Naive thymus-derived CD4-positive, alpha-beta T cell (primary cell): ENCODE measurements around the gene KIF3B. TPM values are rescaled to one million over a fixed set of nuclear protein-coding genes. Genes with fewer than 3 reads are reported as not detected.

Source experiments
- ATAC-seq: fragments of 150-1000 bp; cut with Tn5 transposase; 2 replicates; pipeline ENCODE4 v1.10.0; 2021; ENCODE audit warnings: mild to moderate bottlenecking, moderate library complexity
- CTCF ChIA-PET: fragments of 350-600 bp; sonication (Branson Sonifier 250); formaldehyde crosslinking; loops from one replicate; lab custom pipeline; 2021; ENCODE audit warnings: antibody characterized with exemption; lab: Charles Lee
- POLR2A ChIA-PET: fragments of 350-600 bp; sonication (Branson Sonifier 250); formaldehyde crosslinking; loops from one replicate; lab custom pipeline; 2021; ENCODE audit warnings: antibody characterized with exemption, inconsistent platforms; lab: Charles Lee
- DNase-seq, 9 donors: peaks; one replicate each; pipeline versions ENCODE4 v3.0.0 to v3.0.0-alpha.2; 2020 to 2022; ENCODE audit warnings: mixed read lengths in 1 of 9
- H3K27ac ChIP-seq: one replicate; pipeline ENCODE4 v1.7.0; 2013; ENCODE audit warnings: mild to moderate bottlenecking, low read depth, low read length, moderate library complexity
- H3K27me3 ChIP-seq, 2 donors: one replicate each; pipeline ENCODE4 v1.7.0; 2013; ENCODE audit warnings: low read length in 2 of 2, mild to moderate bottlenecking in 2 of 2, moderate library complexity in 2 of 2; ENCODE audit not compliant: control insufficient read depth in 2 of 2, insufficient read depth in 2 of 2
- H3K36me3 ChIP-seq, 3 experiments: 1 replicate in 2 of 3; 2 replicates in 1 of 3; pipeline ENCODE4 v1.7.0; 2013; ENCODE audit warnings: low read length in 3 of 3, mild to moderate bottlenecking in 3 of 3, moderate library complexity in 1 of 3; ENCODE audit not compliant: insufficient read depth in 3 of 3, control insufficient read depth in 2 of 3
- H3K4me1 ChIP-seq, 2 donors: one replicate each; pipeline ENCODE4 v1.7.0; 2013; ENCODE audit warnings: low read length in 2 of 2, mild to moderate bottlenecking in 2 of 2, moderate library complexity in 1 of 2; ENCODE audit not compliant: control insufficient read depth in 2 of 2, insufficient read depth in 2 of 2
- H3K4me3 ChIP-seq: 2 replicates; pipeline ENCODE4 v1.7.0; 2013; ENCODE audit warnings: mild to moderate bottlenecking, low read length
- H3K9me3 ChIP-seq, 3 experiments: 1 replicate in 2 of 3; 2 replicates in 1 of 3; pipeline ENCODE4 v1.7.0; 2013; ENCODE audit warnings: low read length in 3 of 3; ENCODE audit not compliant: control insufficient read depth in 2 of 3
- H3K27ac Mint-ChIP-seq, 9 donors: one replicate each; pipeline ENCODE4 v1.8.0; 2020 to 2022; ENCODE audit warnings: mixed read lengths in 9 of 9, mild to moderate bottlenecking in 8 of 9, moderate library complexity in 5 of 9, inconsistent platforms in 2 of 9
- H3K27me3 Mint-ChIP-seq, 5 donors: one replicate each; pipeline ENCODE4 v1.8.0; 2021 to 2022; ENCODE audit warnings: mixed read lengths in 5 of 5, mild to moderate bottlenecking in 1 of 5
- H3K36me3 Mint-ChIP-seq, 5 donors: one replicate each; pipeline ENCODE4 v1.8.0; 2020 to 2022; ENCODE audit warnings: mixed read lengths in 5 of 5, mild to moderate bottlenecking in 3 of 5, inconsistent platforms in 1 of 5
- H3K4me1 Mint-ChIP-seq, 7 donors: one replicate each; pipeline ENCODE4 v1.8.0; 2020 to 2022; ENCODE audit warnings: mixed read lengths in 7 of 7, mild to moderate bottlenecking in 3 of 7, inconsistent platforms in 1 of 7
- H3K4me3 Mint-ChIP-seq, 10 donors: one replicate each; pipeline ENCODE4 v1.8.0; 2020 to 2022; ENCODE audit warnings: mild to moderate bottlenecking in 10 of 10, mixed read lengths in 10 of 10, moderate library complexity in 6 of 10, inconsistent platforms in 2 of 10
- H3K9me3 Mint-ChIP-seq, 11 donors: one replicate each; pipeline ENCODE4 v1.8.0; 2020 to 2022; ENCODE audit warnings: mixed read lengths in 11 of 11, mild to moderate bottlenecking in 4 of 11, inconsistent platforms in 1 of 11, moderate library complexity in 1 of 11
- intact Hi-C, 2 donors: fragments of 100-400 bp; cut with micrococcal nuclease; formaldehyde crosslinking; loops; one replicate each; pipeline ENCODE4 v1.15.1; 2023
- polyA plus RNA-seq, 2 donors: library from polyadenylated mRNA; unstranded; fragments of 300-500 nt; fragmentation: Illumina TruSeq; gene quantifications; one replicate each; pipeline ENCODE4 v1.2.3, GENCODE V29; 2021
- total RNA-seq, 6 experiments: library from RNA in 5 of 6; stranded (reverse) in 5 of 6; gene quantifications; 1 replicate in 5 of 6; 2 replicates in 1 of 6; pipeline ENCODE4 v1.2.3 and lab custom pipeline; 2021 to 2026

KIF3B gene
- total and polyA plus RNA-seq, 7 experiments from 2014 or later: 1.5 to 19.5 (median 11.0) TPM

DNA sequence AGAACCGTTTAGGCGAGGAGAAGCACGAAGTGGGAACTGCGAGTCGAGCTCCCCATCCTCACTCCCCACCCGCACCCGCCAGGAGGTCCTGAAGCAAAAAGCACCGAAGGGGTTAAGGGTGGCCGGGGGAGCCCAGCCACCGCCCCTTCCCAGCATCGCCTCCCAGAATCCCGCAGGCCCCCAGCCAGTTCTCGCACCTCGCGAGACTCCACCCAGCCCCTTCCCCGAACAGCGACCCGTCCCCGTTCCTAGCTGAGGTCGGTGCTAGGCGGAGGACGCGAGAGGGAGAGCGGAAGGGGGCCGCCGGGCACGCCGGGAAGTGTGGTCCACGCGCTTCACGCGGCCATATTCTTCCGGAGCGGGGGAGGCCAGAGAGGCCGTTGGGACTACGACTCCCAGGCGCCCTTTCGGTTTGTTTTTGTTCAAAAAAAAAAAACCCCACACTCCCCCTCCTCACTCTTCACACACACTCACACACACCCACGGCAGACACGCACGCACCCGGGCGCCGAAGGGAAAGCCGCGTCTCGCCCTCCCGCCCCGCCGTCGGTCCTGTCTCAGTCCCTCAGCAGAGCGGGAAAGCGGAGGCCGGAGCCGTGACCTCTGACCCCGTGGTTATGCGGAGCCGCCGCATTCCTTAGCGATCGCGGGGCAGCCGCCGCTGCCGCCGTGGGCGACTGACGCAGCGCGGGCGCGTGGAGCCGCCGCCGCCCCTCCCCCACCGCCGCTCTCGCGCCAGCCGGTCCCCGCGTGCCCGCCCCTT is 80.6 kb downstream of the KIF3B start, which contains the start of gene ASXL1:
Gene ASXL1 (plus strand): TSS at position 463 of the 763 bp plus-strand sequence. CDS start 445 bp downstream, outside the sequence.
- H3K27ac ChIP-seq: peak within 1 kb of the TSS; percentile 98
- H3K4me1 ChIP-seq: peaks cover 10 to 27% of the 10 kb centered on the region in 2 donors
- Mint-ChIP-seq H3K36me3 (peaks cover 0 to 8% (median 0%) of the 10 kb centered on the region in 5 donors), H3K4me1 (peaks cover 38 to 65% (median 45%) of the 10 kb centered on the region in 7 donors), H3K27ac (peak within 1 kb of the TSS; percentile 97 to 100 (median 99)), H3K9me3 (no peaks in the 10 kb centered on the region), H3K27me3 (no peaks in the 10 kb centered on the region), H3K4me3 (peak within 1 kb of the TSS; percentile 87 to 99 (median 96))
- ATAC-seq (peak; percentile 94), DNase-seq (peak; percentile 81 to 96 (median 95))
- ChIA-PET CTCF (interaction anchor here (0.6 kb wide), 1 partner anchor 14 kb away, joined by 3 read pairs; no protein-coding TSS in a partner anchor), POLR2A (interaction anchor here (0.7 to 2.9 kb wide), 12 partner anchors 10 to 182 kb away, joined by 3 to 17 read pairs (median 5); no protein-coding TSS in a partner anchor)
- intact Hi-C loops: loop anchor here (1.0 to 5.0 kb wide), 21 partner anchors 21 to 1944 kb away; partner anchors contain the start of genes EIF2S2 (in 2 of the 2), KIF3B (in 2 of the 2), PLAGL2 (in 2 of the 2) and POFUT1 (in 2 of the 2)
- no peaks in the 10 kb centered on the region for H3K9me3 ChIP-seq
- peak within 1 kb of the TSS; percentile 95 for H3K4me3 ChIP-seq
- H3K27me3 ChIP-seq: no peaks in the 10 kb centered on the region
- no peaks in the 10 kb centered on the region for H3K36me3 ChIP-seq

DNA sequence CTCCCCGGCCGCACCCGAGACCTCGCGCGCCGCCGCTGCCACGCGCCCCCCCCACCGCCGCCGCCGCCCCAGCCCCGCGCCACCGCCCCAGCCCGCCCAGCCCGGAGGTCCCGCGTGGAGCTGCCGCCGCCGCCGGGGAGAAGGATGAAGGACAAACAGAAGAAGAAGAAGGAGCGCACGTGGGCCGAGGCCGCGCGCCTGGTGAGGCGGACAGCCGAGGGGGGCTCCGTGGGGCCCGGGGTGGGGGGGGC is 81.1 kb downstream of the KIF3B start:
- H3K27ac Mint-ChIP-seq: peak overlapping the region in 3 of 9 donors; percentile 98 to 99 (median 98)
- DNase-seq (no peak), ATAC-seq (no peak)
- no peaks in the 10 kb centered on the region for H3K9me3 ChIP-seq
- peaks cover 0 to 8% (median 0%) of the 10 kb centered on the region in 5 donors for H3K36me3 Mint-ChIP-seq
- peaks cover 43 to 70% (median 50%) of the 10 kb centered on the region in 7 donors for H3K4me1 Mint-ChIP-seq
- no peaks in the 10 kb centered on the region for H3K27me3 Mint-ChIP-seq
- peak overlapping the region; percentile 98 for H3K27ac ChIP-seq
- intact Hi-C loops: loop anchor here (1.0 to 5.0 kb wide), 21 partner anchors 21 to 1944 kb away; partner anchors contain the start of genes EIF2S2 (in 2 of the 2), KIF3B (in 2 of the 2), PLAGL2 (in 2 of the 2) and POFUT1 (in 2 of the 2)
- H3K36me3 ChIP-seq: no peaks in the 10 kb centered on the region
- CTCF ChIA-PET: no interaction called here
- peak overlapping the region; percentile 95 for H3K4me3 ChIP-seq
- POLR2A ChIA-PET: interaction anchor here (1.1 to 2.9 kb wide), 9 partner anchors 27 to 178 kb away, joined by 3 to 17 read pairs (median 7); no protein-coding TSS in a partner anchor
- H3K4me1 ChIP-seq: peaks cover 15 to 32% of the 10 kb centered on the region in 2 donors
- H3K4me3 Mint-ChIP-seq: peak overlapping the region in 2 of 10 donors; percentile 87 to 95
- H3K9me3 Mint-ChIP-seq: no peaks in the 10 kb centered on the region
- H3K27me3 ChIP-seq: no peaks in the 10 kb centered on the region

DNA sequence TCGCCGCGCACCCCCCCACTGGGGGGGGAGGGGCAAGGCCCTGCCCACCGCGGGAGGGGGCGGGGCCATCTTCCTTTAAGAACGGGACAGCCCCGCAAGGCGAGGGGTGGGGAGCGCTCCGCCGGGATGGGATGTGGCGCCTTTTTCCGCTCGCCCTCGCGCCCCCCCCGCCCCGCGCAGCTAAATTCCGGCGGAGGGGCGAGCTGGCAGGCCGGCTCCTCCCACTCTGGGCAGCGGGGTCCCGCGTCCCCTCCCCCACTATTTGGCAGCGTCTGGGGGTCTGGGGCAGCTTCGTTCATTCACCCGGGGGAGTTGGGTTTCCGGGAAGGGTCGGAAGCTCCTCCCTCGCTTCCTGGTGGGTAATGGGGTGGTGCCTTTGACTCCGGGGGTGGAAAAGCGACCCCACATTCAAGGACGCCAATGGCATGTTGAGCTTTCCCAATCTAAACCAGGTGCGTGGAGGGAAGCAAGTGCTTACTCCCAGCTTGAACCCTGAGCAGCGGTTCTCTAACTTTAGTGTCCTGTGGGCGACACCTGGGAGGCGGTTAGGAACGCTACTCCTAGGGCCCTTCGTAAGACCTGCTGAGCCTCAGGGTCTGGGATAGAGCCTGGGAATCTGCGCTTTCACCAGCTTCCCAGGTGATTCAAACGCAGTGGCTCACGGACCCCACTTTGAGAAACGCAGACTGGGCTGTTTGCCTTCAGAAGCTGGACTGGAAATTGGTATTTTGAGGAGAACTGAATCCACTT is 81.6 kb downstream of the KIF3B start:
- peak overlapping the region; percentile 86 to 97 (median 93) for H3K27ac Mint-ChIP-seq
- Histone ChIP-seq H3K9me3 (no peaks in the 10 kb centered on the region), H3K36me3 (no peaks in the 10 kb centered on the region), H3K27ac (peak overlapping the region; percentile 98), H3K4me3 (peak overlapping the region; percentile 95), H3K4me1 (peaks cover 15 to 36% of the 10 kb centered on the region in 2 donors), H3K27me3 (no peaks in the 10 kb centered on the region)
- H3K27me3 Mint-ChIP-seq: no peaks in the 10 kb centered on the region
- ChIA-PET POLR2A (interaction anchor here (0.6 to 2.9 kb wide), 19 partner anchors 15 to 178 kb away, joined by 3 to 17 read pairs (median 4); no protein-coding TSS in a partner anchor), CTCF (interaction anchor here (0.5 to 0.7 kb wide), 3 partner anchors 8 to 334 kb away, joined by 3 read pairs; no protein-coding TSS in a partner anchor)
- H3K4me3 Mint-ChIP-seq: peak overlapping the region; percentile 87 to 95 (median 94)
- intact Hi-C loops: loop anchor here (1.0 to 5.0 kb wide), 21 partner anchors 22 to 1943 kb away; partner anchors contain the start of genes EIF2S2 (in 2 of the 2), KIF3B (in 2 of the 2), PLAGL2 (in 2 of the 2) and POFUT1 (in 2 of the 2)
- H3K9me3 Mint-ChIP-seq: no peaks in the 10 kb centered on the region
- H3K36me3 Mint-ChIP-seq: peaks cover 0 to 8% (median 0%) of the 10 kb centered on the region in 5 donors
- peak; percentile 58 for ATAC-seq
- peaks cover 46 to 74% (median 55%) of the 10 kb centered on the region in 7 donors for H3K4me1 Mint-ChIP-seq
- DNase-seq: peak; percentile 57 to 85 (median 68)

DNA sequence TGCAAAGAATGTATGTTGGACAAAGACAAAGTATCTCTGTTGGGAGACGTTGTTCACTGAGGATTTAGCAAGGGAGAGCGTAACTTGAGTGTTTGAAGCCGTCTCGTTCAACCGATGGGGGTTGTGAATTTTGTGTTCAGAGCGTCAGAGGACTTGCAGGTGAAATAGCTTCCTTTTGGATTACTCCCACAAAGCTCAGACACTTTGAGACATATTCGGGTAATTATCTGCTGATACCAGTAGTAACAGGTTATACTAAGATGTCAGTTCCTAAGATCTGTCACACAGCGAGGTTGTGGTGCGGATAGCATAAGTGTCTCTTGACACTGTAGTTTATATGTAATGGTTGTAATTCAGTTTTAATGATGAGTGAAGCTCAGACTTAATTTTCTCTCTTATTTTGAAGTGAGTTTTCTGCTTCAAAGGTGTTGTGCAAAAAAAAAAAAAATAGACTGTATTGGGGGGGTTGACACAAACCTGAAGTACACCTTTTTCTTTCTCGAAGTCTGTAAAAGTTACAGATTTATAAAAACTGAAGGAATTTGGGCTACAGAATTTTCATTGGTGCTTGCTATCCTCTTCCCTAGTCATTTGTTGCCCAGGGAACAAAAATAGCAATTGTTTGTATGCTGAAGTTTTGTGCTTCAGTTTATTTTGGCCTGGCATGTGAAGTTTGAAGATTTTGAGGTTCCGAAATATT is 82.3 kb downstream of the KIF3B start:
- no peak for ATAC-seq
- ChIA-PET CTCF (interaction anchor here (0.5 to 0.7 kb wide), 3 partner anchors 9 to 333 kb away, joined by 3 read pairs; no protein-coding TSS in a partner anchor), POLR2A (interaction anchor here (0.7 to 2.9 kb wide), 18 partner anchors 14 to 177 kb away, joined by 3 to 17 read pairs (median 4); no protein-coding TSS in a partner anchor)
- intact Hi-C loops: loop anchor here (1.0 to 5.0 kb wide), 11 partner anchors 23 to 1943 kb away; partner anchors contain the start of genes EIF2S2 (in 2 of the 2), AHCY (in 1 of the 2), BCL2L1 (in 1 of the 2) and CHMP4B (in 1 of the 2)
- H3K4me3 ChIP-seq: peak overlapping the region; percentile 95
- DNase-seq: peak in 7 of 9 donors; percentile 20 to 48 (median 32)
- Mint-ChIP-seq H3K36me3 (peaks cover 0 to 8% (median 0%) of the 10 kb centered on the region in 5 donors), H3K27ac (peak overlapping the region; percentile 86 to 97 (median 93)), H3K9me3 (no peaks in the 10 kb centered on the region), H3K27me3 (no peaks in the 10 kb centered on the region), H3K4me1 (peaks cover 50 to 71% (median 59%) of the 10 kb centered on the region in 7 donors), H3K4me3 (peak overlapping the region; percentile 87 to 95 (median 94))
- H3K27ac ChIP-seq: peak overlapping the region; percentile 98
- H3K36me3 ChIP-seq: no peaks in the 10 kb centered on the region
- peaks cover 15 to 43% of the 10 kb centered on the region in 2 donors for H3K4me1 ChIP-seq
- H3K27me3 ChIP-seq: no peaks in the 10 kb centered on the region
- no peaks in the 10 kb centered on the region for H3K9me3 ChIP-seq

DNA sequence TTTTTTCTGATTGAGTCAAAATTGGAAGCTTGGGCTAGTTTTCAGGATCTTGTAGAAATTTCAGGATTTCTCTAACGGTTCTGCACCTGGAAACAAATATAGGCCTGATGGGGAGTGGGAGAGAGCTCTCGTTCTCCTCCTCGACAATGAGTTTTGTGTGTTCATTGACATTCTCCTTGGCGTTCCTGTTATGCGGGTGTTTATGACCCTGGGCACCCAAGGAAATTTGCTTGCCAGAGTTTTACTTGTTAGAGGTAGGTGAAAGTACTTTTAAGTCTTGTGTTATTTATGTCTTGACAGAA is 82.8 kb downstream of the KIF3B start:
- ATAC-seq (no peak), DNase-seq (peak in 1 of 9 donors; percentile 13)
- intact Hi-C loops: no loop called here
- Mint-ChIP-seq H3K27me3 (no peaks in the 10 kb centered on the region), H3K4me1 (peaks cover 54 to 73% (median 64%) of the 10 kb centered on the region in 7 donors), H3K27ac (peak overlapping the region; percentile 80 to 97 (median 93)), H3K9me3 (no peaks in the 10 kb centered on the region), H3K4me3 (peak overlapping the region; percentile 87 to 95 (median 94)), H3K36me3 (peaks cover 0 to 8% (median 0%) of the 10 kb centered on the region in 5 donors)
- Histone ChIP-seq H3K9me3 (no peaks in the 10 kb centered on the region), H3K27me3 (no peaks in the 10 kb centered on the region), H3K4me3 (peak overlapping the region; percentile 95), H3K36me3 (no peaks in the 10 kb centered on the region), H3K27ac (peak overlapping the region; percentile 98), H3K4me1 (peaks cover 16 to 48% of the 10 kb centered on the region in 2 donors)
- ChIA-PET CTCF (no interaction called here), POLR2A (interaction anchor here (1.4 to 2.9 kb wide), 4 partner anchors 26 to 151 kb away, joined by 3 to 13 read pairs (median 6); no protein-coding TSS in a partner anchor)
